Natural killer cell (primary cell): ENCODE results near the gene RYR2. TPM values are rescaled to one million over a fixed set of nuclear protein-coding genes. Genes with fewer than 3 reads are reported as not detected.
"Not testable (repeated sequence)": the region's sequence is repeated elsewhere in the genome, so short reads cannot be mapped to it uniquely, and the experiment has no call there.

Experiments used
- ATAC-seq, 3 donors: fragments of 150-1000 bp in 2 of 3; fragments of 200-7000 bp in 1 of 3; cut with Tn5 transposase; 1 replicate in 1 of 3; 2 replicates in 2 of 3; pipeline ENCODE4 v1.10.0; 2021; ENCODE audit warnings: mild to moderate bottlenecking in 2 of 3, moderate library complexity in 2 of 3
- DNase-seq, 2 donors: peaks; one replicate each; pipeline versions ENCODE4 v3.0.0 to v3.0.0-alpha.2; 2013 to 2021; ENCODE audit warnings: mixed read lengths in 1 of 2
- H3K27ac ChIP-seq: one replicate; pipeline ENCODE4 v1.5.1; 2013; ENCODE audit warnings: mild to moderate bottlenecking, low read length
- H3K27me3 ChIP-seq: one replicate; pipeline ENCODE4 v1.6.1; 2013; ENCODE audit warnings: low read length; ENCODE audit not compliant: control insufficient read depth, insufficient read depth
- H3K36me3 ChIP-seq: one replicate; pipeline ENCODE4 v1.6.1; 2013; ENCODE audit warnings: low read length; ENCODE audit not compliant: control insufficient read depth, insufficient read depth
- H3K4me1 ChIP-seq: one replicate; pipeline ENCODE4 v1.6.1; 2013; ENCODE audit warnings: low read length; ENCODE audit not compliant: control insufficient read depth, insufficient read depth
- H3K4me3 ChIP-seq: one replicate; pipeline ENCODE4 v1.5.1; 2013; ENCODE audit warnings: low read length
- H3K9me3 ChIP-seq: one replicate; pipeline ENCODE4 v1.6.1; 2013; ENCODE audit warnings: low read length; ENCODE audit not compliant: control insufficient read depth, insufficient read depth
- H3K27ac Mint-ChIP-seq, 2 donors: one replicate each; pipeline ENCODE4 v1.8.0; 2022; ENCODE audit warnings: mild to moderate bottlenecking in 2 of 2, mixed read lengths in 2 of 2, moderate library complexity in 1 of 2
- H3K27me3 Mint-ChIP-seq, 2 donors: one replicate each; pipeline ENCODE4 v1.8.0; 2022; ENCODE audit warnings: low read depth in 2 of 2, mixed read lengths in 2 of 2
- H3K36me3 Mint-ChIP-seq: one replicate; pipeline ENCODE4 v1.8.0; 2022; ENCODE audit warnings: mixed read lengths
- H3K4me1 Mint-ChIP-seq, 2 donors: one replicate each; pipeline ENCODE4 v1.8.0; 2022; ENCODE audit warnings: mixed read lengths in 2 of 2
- H3K4me3 Mint-ChIP-seq: one replicate; pipeline ENCODE4 v1.8.0; 2022; ENCODE audit warnings: mild to moderate bottlenecking, moderate library complexity, mixed read lengths
- H3K9me3 Mint-ChIP-seq, 2 donors: one replicate each; pipeline ENCODE4 v1.8.0; 2022; ENCODE audit warnings: mixed read lengths in 2 of 2
- WGBS: methylation state at CpG from one replicate; pipeline ENCODE4 v1.1.7; 2013; ENCODE audit warnings: missing lambda C conversion rate; ENCODE audit not compliant: insufficient coverage; 5-methylcytosine and 5-hydroxymethylcytosine counted together
- intact Hi-C: fragments of 100-400 bp; cut with micrococcal nuclease; formaldehyde crosslinking; loops from one replicate; pipeline ENCODE4 v1.14.2; 2022
- total RNA-seq, 4 donors: library from RNA; stranded (reverse); fragments of 120-200 nt in 1 of 4; gene quantifications; one replicate each; pipeline versions ENCODE4 v1.2.3 to v1.2.4, GENCODE V29; 2013 to 2022
- TF ChIP-seq, protein P1 (sequence below): fragments of 200-600 bp; IDR thresholded peaks from one replicate; pipeline ENCODE4 v1.8.0; 2022; ENCODE audit warnings: antibody characterized with exemption

The RYR2 gene
- total RNA-seq, 3 donors from 2014 or later (not counting 1 experiment from before 2014, with no cell fraction given), result 0.13 to 1.2 (median 0.38) TPM

DNA sequence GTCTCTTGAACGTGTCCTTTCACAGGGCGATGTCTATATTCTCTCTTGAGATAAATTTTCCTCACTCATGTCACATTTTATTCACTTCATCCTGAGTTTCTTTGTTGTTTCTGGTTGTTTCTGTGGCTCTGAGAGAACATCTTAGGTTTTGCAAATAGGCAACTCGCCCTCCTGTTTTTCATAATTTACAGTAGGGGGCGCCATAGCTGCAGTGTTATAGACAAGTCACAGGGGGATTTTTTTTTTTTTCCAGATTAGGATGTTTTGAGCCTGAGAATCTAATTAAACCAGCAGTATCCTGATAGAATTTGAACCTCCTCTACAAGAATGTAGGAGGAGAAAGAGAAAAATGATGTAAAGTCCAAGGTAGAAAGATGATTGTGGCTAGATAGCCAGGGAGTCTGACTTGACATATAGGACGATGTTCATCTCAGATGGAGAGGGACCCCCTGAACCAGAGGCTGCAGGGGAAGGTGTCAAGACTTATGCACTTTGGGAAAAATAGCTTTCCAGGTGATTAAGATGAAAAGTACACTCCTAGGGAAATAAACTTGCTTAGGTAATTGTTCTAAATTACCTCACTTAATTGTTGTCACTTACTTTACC lies 772.4 kb downstream of the RYR2 start:
- no peaks in the 10 kb centered on the region for H3K36me3 ChIP-seq
- H3K27ac ChIP-seq, result no peak overlapping the region
- ATAC-seq (no peak), DNase-seq (no peak)
- no peaks in the 10 kb centered on the region for H3K36me3 Mint-ChIP-seq
- TF ChIP-seq, protein P1, sequence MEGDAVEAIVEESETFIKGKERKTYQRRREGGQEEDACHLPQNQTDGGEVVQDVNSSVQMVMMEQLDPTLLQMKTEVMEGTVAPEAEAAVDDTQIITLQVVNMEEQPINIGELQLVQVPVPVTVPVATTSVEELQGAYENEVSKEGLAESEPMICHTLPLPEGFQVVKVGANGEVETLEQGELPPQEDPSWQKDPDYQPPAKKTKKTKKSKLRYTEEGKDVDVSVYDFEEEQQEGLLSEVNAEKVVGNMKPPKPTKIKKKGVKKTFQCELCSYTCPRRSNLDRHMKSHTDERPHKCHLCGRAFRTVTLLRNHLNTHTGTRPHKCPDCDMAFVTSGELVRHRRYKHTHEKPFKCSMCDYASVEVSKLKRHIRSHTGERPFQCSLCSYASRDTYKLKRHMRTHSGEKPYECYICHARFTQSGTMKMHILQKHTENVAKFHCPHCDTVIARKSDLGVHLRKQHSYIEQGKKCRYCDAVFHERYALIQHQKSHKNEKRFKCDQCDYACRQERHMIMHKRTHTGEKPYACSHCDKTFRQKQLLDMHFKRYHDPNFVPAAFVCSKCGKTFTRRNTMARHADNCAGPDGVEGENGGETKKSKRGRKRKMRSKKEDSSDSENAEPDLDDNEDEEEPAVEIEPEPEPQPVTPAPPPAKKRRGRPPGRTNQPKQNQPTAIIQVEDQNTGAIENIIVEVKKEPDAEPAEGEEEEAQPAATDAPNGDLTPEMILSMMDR, result no peak
- no peaks in the 10 kb centered on the region for H3K27me3 ChIP-seq
- intact Hi-C loops, result no loop called here
- peaks cover 10 to 12% of the 10 kb centered on the region in 2 donors for H3K27me3 Mint-ChIP-seq
- WGBS, result 47% methylated on average over 4 of the region's 5 CpGs
- no peak overlapping the region for H3K4me3 ChIP-seq
- H3K9me3 ChIP-seq, result no peaks in the 10 kb centered on the region
- no peak overlapping the region for H3K27ac Mint-ChIP-seq
- H3K4me3 Mint-ChIP-seq, result no peak overlapping the region
- peaks cover 7 to 10% of the 10 kb centered on the region in 2 donors for H3K4me1 Mint-ChIP-seq
- no peaks in the 10 kb centered on the region for H3K4me1 ChIP-seq
- H3K9me3 Mint-ChIP-seq, result no peaks in the 10 kb centered on the region

DNA sequence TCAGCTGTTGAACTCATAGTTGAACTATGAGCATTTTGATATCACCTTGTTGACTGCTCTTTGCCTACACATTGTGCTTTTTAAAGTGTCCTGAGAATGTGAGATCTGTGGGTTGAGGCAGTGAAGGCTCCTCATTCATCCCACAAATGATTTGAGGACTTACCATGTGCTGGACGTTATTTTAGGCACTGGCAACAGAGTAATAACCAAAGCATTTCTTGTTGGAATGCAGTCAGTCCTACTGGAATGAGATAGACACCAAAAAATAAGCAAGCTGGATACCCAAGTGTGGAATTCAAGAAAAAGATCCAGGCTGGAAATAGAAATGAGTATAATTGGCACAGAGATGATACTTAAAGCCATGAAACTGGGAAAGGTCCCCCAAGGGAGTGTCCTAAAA lies 775.3 kb downstream of the RYR2 start:
- Histone ChIP-seq H3K4me1 (no peaks in the 10 kb centered on the region), H3K27ac (no peak overlapping the region), H3K4me3 (no peak overlapping the region), H3K36me3 (no peaks in the 10 kb centered on the region), H3K27me3 (no peaks in the 10 kb centered on the region), H3K9me3 (no peaks in the 10 kb centered on the region)
- Mint-ChIP-seq H3K36me3 (no peaks in the 10 kb centered on the region), H3K9me3 (peaks cover 0 to 2% of the 10 kb centered on the region in 2 donors), H3K27me3 (peaks cover 13 to 20% of the 10 kb centered on the region in 2 donors), H3K27ac (no peak overlapping the region), H3K4me1 (no peaks in the 10 kb centered on the region), H3K4me3 (no peak overlapping the region)
- TF ChIP-seq, protein P1, result no peak
- no peak for ATAC-seq
- intact Hi-C loops, result no loop called here
- 62% methylated on average over 1 of the region's 1 CpG for WGBS
- no peak for DNase-seq

- H3K36me3 Mint-ChIP-seq, ATAC-seq, H3K9me3 Mint-ChIP-seq, intact Hi-C loops, H3K4me1 ChIP-seq, DNase-seq, H3K4me3 ChIP-seq, H3K4me3 Mint-ChIP-seq, H3K27ac ChIP-seq, H3K27ac Mint-ChIP-seq, H3K36me3 ChIP-seq, H3K27me3 ChIP-seq, H3K9me3 ChIP-seq, H3K4me1 Mint-ChIP-seq: not testable (repeated sequence)
- WGBS, result 91% methylated on average over 9 of the region's 9 CpGs
- peaks cover 13 to 14% of the 10 kb centered on the region in 2 donors for H3K27me3 Mint-ChIP-seq
Observed at GRCh38 chr1:237820634-237821033, 778.6 kb downstream of the RYR2 start.

GRCh38 chr1:237832858-237833257 lies 790.9 kb downstream of the RYR2 start:
- Histone ChIP-seq H3K9me3 (no peaks in the 10 kb centered on the region), H3K4me3 (no peak overlapping the region), H3K36me3 (no peaks in the 10 kb centered on the region), H3K27ac (no peak overlapping the region), H3K27me3 (no peaks in the 10 kb centered on the region), H3K4me1 (no peaks in the 10 kb centered on the region)
- Mint-ChIP-seq H3K27me3 (no peaks in the 10 kb centered on the region), H3K9me3 (no peaks in the 10 kb centered on the region), H3K36me3 (no peaks in the 10 kb centered on the region), H3K4me1 (no peaks in the 10 kb centered on the region), H3K27ac (no peak overlapping the region), H3K4me3 (no peak overlapping the region)
- TF ChIP-seq, protein P1, result no peak
- intact Hi-C loops, result no loop called here
- ATAC-seq (no peak), DNase-seq (no peak)
- WGBS, result 76% methylated on average over 6 of the region's 7 CpGs
